Esophagus muscularis mucosa (tissue), 4 donors: ENCODE data around the gene PEPD. TPM values are rescaled to one million over a fixed set of nuclear protein-coding genes. Genes with fewer than 3 reads are reported as not detected.

Experiments
- DNase-seq: peaks from one replicate; pipeline ENCODE4 v3.0.0-alpha.2; 2017; ENCODE audit errors: extremely low spot score
- H3K27ac ChIP-seq, 4 donors: fragments of 200-600 bp; sonication (generic); replicated peaks in 1 of 4; 1 replicate in 3 of 4; 2 replicates in 1 of 4; pipeline ENCODE4 v1.5.1; 2016 to 2019; ENCODE audit warnings: mild to moderate bottlenecking in 1 of 4
- H3K27me3 ChIP-seq, 4 donors: fragments of 200-600 bp; sonication (generic); one replicate each; pipeline versions ENCODE4 v1.5.1 to v1.6.0; 2016 to 2019
- H3K36me3 ChIP-seq, 4 donors: fragments of 200-600 bp; sonication (generic); one replicate each; pipeline ENCODE4 v1.5.1; 2016 to 2019
- H3K4me1 ChIP-seq, 4 donors: fragments of 200-600 bp; sonication (generic); one replicate each; pipeline ENCODE4 v1.5.1; 2016 to 2019
- H3K4me3 ChIP-seq, 4 donors: fragments of 200-600 bp; sonication (generic); 1 replicate in 2 of 4; 2 replicates in 2 of 4; pipeline ENCODE4 v1.5.1; 2016 to 2019; ENCODE audit warnings: mild to moderate bottlenecking in 4 of 4, moderate library complexity in 1 of 4
- H3K9me3 ChIP-seq, 4 donors: fragments of 200-600 bp; sonication (generic); 1 replicate in 3 of 4; 2 replicates in 1 of 4; pipeline ENCODE4 v1.5.1; 2016 to 2019
- CTCF ChIP-seq, 3 experiments: fragments of 200-600 bp in 2 of 3; fragments of 450-650 bp in 1 of 3; sonication (generic) in 2 of 3; IDR thresholded peaks; one replicate each; pipeline ENCODE4 v1.5.1; 2017 to 2019; ENCODE audit warnings: antibody characterized with exemption in 3 of 3, mild to moderate bottlenecking in 2 of 3, moderate library complexity in 1 of 3
- EP300 ChIP-seq: sonication (generic); formaldehyde crosslinking; IDR thresholded peaks from one replicate; pipeline ENCODE4 v1.6.1; 2017; ENCODE audit warnings: antibody characterized with exemption
- POLR2A ChIP-seq: fragments of 450-650 bp; IDR thresholded peaks from one replicate; pipeline ENCODE4 v1.6.1; 2017; ENCODE audit warnings: antibody characterized with exemption, moderate library complexity, mild to moderate bottlenecking, low read depth
- POLR2AphosphoS5 ChIP-seq, 2 donors: sonication (generic); formaldehyde crosslinking; IDR thresholded peaks; one replicate each; pipeline ENCODE4 v1.6.1; 2017; ENCODE audit warnings: antibody characterized with exemption in 2 of 2
- WGBS: methylation state at CpG from one replicate; pipeline ENCODE4 v1.1.5; 2018; 5-methylcytosine and 5-hydroxymethylcytosine counted together
- intact Hi-C: fragments of 100-400 bp; cut with DNase I; formaldehyde crosslinking; loops from one replicate; pipeline ENCODE4 v1.15.1; 2023
- total RNA-seq, 4 donors: library from RNA; depleted of rRNA; stranded (reverse); fragments of >200 nt; gene quantifications; one replicate each; pipeline versions ENCODE4 v1.1.0 to v1.2.1, GENCODE V29; 2016

The PEPD gene
- total RNA-seq, 4 donors from 2014 or later, result 59.8 to 90.9 (median 73.0) TPM

- no peak for DNase-seq
- Histone ChIP-seq H3K9me3 (no peaks in the 10 kb centered on the region), H3K27me3 (no peaks in the 10 kb centered on the region), H3K4me3 (no peak overlapping the region), H3K27ac (no peak overlapping the region), H3K36me3 (peaks cover 5 to 21% (median 13%) of the 10 kb centered on the region in 4 donors), H3K4me1 (peaks cover 0 to 10% (median 4%) of the 10 kb centered on the region in 4 donors)
- WGBS, result 90% methylated on average over 20 of the region's 20 CpGs
- TF ChIP-seq EP300, result no peak
- no peak for TF ChIP-seq POLR2AphosphoS5 (IDR thresholded peaks at IDR 0.05)
- no peak for TF ChIP-seq CTCF (IDR thresholded peaks at IDR 0.05)
- no peak for TF ChIP-seq POLR2A
- intact Hi-C loops, result no loop called here
These were observed 52.2 kb downstream of the PEPD start for GRCh38 chr19:33469171-33470039.

GRCh38 chr19:33468361-33469170 is 53.0 kb downstream of the PEPD start:
- no peaks in the 10 kb centered on the region for H3K27me3 ChIP-seq
- H3K9me3 ChIP-seq, result no peaks in the 10 kb centered on the region
- H3K4me1 ChIP-seq, result peaks cover 0 to 10% (median 4%) of the 10 kb centered on the region in 4 donors
- no peak for TF ChIP-seq EP300
- TF ChIP-seq POLR2A, result no peak
- TF ChIP-seq POLR2AphosphoS5 (IDR thresholded peaks at IDR 0.05), result no peak
- no peak for TF ChIP-seq CTCF (IDR thresholded peaks at IDR 0.05)
- intact Hi-C loops, result no loop called here
- H3K4me3 ChIP-seq, result no peak overlapping the region
- 79% methylated on average over 17 of the region's 31 CpGs for WGBS
- no peak overlapping the region for H3K27ac ChIP-seq
- no peak for DNase-seq
- H3K36me3 ChIP-seq, result peaks cover 0 to 16% (median 8%) of the 10 kb centered on the region in 4 donors

GRCh38 chr19:33467851-33468250 is 53.7 kb downstream of the PEPD start:
- peaks cover 0 to 10% (median 4%) of the 10 kb centered on the region in 4 donors for H3K4me1 ChIP-seq
- no peak for TF ChIP-seq CTCF (IDR thresholded peaks at IDR 0.05)
- TF ChIP-seq EP300, result no peak
- no peak for TF ChIP-seq POLR2AphosphoS5 (IDR thresholded peaks at IDR 0.05)
- TF ChIP-seq POLR2A, result no peak
- H3K4me3 ChIP-seq, result no peak overlapping the region
- no peak for DNase-seq
- H3K27me3 ChIP-seq, result no peaks in the 10 kb centered on the region
- H3K9me3 ChIP-seq, result no peaks in the 10 kb centered on the region
- intact Hi-C loops, result no loop called here
- 90% methylated on average over 11 of the region's 11 CpGs for WGBS
- H3K36me3 ChIP-seq, result peaks cover 0 to 21% (median 11%) of the 10 kb centered on the region in 4 donors
- no peak overlapping the region for H3K27ac ChIP-seq

GRCh38 chr19:33465834-33466233 is 55.8 kb downstream of the PEPD start:
- no peaks in the 10 kb centered on the region for H3K9me3 ChIP-seq
- H3K36me3 ChIP-seq, result peaks cover 7 to 39% (median 24%) of the 10 kb centered on the region in 4 donors
- no peak for DNase-seq
- intact Hi-C loops, result no loop called here
- H3K27me3 ChIP-seq, result no peaks in the 10 kb centered on the region
- no peak overlapping the region for H3K4me3 ChIP-seq
- TF ChIP-seq POLR2AphosphoS5 (IDR thresholded peaks at IDR 0.05) (no peak), CTCF (IDR thresholded peaks at IDR 0.05) (no peak), POLR2A (no peak), EP300 (no peak)
- H3K4me1 ChIP-seq, result peaks cover 0 to 10% (median 4%) of the 10 kb centered on the region in 4 donors
- no peak overlapping the region for H3K27ac ChIP-seq
- 77% methylated on average over 1 of the region's 1 CpG for WGBS
